Measurements from ENCODE around the gene RNF130. TPM values are rescaled to one million over a fixed set of nuclear protein-coding genes. Genes with fewer than 3 reads are reported as not detected.

RNF130 gene
- total and polyA plus RNA-seq, 4 donors: 24.9 to 93.1 (median 51.4) TPM

DNA sequence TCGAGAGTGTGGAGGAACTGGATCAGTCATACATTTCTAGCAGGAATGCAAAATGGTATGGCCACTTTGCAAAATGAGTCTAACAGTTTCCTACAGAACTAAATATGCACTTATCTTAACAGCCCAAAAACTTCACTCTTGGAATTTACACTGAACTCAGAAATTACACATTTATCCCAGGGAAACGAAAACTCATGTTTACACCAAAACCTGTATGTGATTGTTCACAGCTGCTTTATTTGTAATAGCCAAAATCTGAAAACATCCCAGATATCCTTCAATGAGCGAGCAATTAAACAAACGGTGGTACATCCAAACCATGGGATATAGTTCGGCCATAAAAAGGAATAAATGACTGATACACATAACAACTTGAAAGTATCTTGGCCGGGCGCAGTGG, 62.0 kb downstream of the RNF130 start:
- WGBS: 96% methylated on average over 7 of the region's 7 CpGs
- TF ChIP-seq RXRA (IDR thresholded peaks at IDR 0.05): no peak
- TF ChIP-seq HNF4A (conservative IDR thresholded peaks at IDR 0.05): no peak
- TF ChIP-seq, protein P1, sequence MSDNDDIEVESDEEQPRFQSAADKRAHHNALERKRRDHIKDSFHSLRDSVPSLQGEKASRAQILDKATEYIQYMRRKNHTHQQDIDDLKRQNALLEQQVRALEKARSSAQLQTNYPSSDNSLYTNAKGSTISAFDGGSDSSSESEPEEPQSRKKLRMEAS (IDR thresholded peaks at IDR 0.05): no peak
- TF ChIP-seq RAD21 (IDR thresholded peaks at IDR 0.05): no peak
- no peak for TF ChIP-seq YY1 (IDR thresholded peaks at IDR 0.05)
- no peak for TF ChIP-seq EGR1 (IDR thresholded peaks at IDR 0.05; ENCODE audit: low read depth in 2 of 2)
- no peak for TF ChIP-seq REST (IDR thresholded peaks at IDR 0.05)
- TF ChIP-seq JUND (IDR thresholded peaks at IDR 0.05): no peak
- TF ChIP-seq HNF4G (IDR thresholded peaks at IDR 0.05): no peak
- TF ChIP-seq GABPA (IDR thresholded peaks at IDR 0.05 in 1 of 2, conservative IDR thresholded peaks at IDR 0.05 in 1 of 2): no peak
- no peak for TF ChIP-seq TAF1 (conservative IDR thresholded peaks at IDR 0.05)
- TF ChIP-seq CTCF (IDR thresholded peaks at IDR 0.05; ENCODE audit: low read depth, low read length, missing input control): no peak
- TF ChIP-seq ZBTB33 (IDR thresholded peaks at IDR 0.05): no peak
- Histone ChIP-seq H3K9ac (ENCODE audit: low read depth in 1 of 2, low read length in 2 of 2) (no peak overlapping the region), H3K9me3 (ENCODE audit: control insufficient read depth in 4 of 4, low read length in 3 of 4) (no peaks in the 10 kb centered on the region), H3K36me3 (ENCODE audit: control insufficient read depth in 4 of 4, insufficient read depth in 3 of 4, low read depth in 1 of 4, low read length in 3 of 4) (peaks cover 0 to 17% (median 6%) of the 10 kb centered on the region in 4 donors), H3K27ac (ENCODE audit: low read depth in 1 of 2, low read length in 2 of 2) (no peak overlapping the region), H3K4me3 (ENCODE audit: low read depth in 1 of 3, low read length in 3 of 3) (no peak overlapping the region), H3K27me3 (ENCODE audit: control insufficient read depth in 4 of 4, insufficient read depth in 4 of 4, low read length in 3 of 4) (no peaks in the 10 kb centered on the region), H3K4me1 (ENCODE audit: control insufficient read depth in 4 of 4, insufficient read depth in 4 of 4, low read length in 3 of 4) (no peaks in the 10 kb centered on the region)
- DNase-seq (ENCODE audit: low spot score): no peak

DNA sequence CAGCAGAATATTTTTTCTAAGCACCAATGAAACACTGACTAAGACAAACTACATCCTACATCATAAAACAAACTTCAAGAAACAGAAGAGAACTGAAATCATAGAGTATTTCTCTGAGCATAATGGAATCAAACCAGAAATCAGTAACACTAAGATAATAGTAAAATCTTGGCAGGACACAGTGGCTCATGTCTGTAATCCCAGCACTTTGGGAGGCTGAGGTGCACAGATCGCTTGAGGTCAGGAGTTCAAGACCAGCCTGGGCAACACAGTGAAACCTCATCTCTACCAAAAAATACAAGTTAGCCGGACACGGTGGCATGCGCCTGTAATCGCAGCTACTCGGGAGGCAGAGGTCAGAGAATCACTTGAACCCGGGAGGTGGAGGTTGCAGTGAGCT, 63.1 kb downstream of the RNF130 start:
- 97% methylated on average over 7 of the region's 7 CpGs for WGBS
- Histone ChIP-seq H3K9me3 (ENCODE audit: control insufficient read depth in 4 of 4, low read length in 3 of 4) (no peaks in the 10 kb centered on the region), H3K27me3 (ENCODE audit: control insufficient read depth in 4 of 4, insufficient read depth in 4 of 4, low read length in 3 of 4) (no peaks in the 10 kb centered on the region), H3K4me3 (ENCODE audit: low read depth in 1 of 3, low read length in 3 of 3) (no peak overlapping the region), H3K9ac (ENCODE audit: low read depth in 1 of 2, low read length in 2 of 2) (no peak overlapping the region), H3K4me1 (ENCODE audit: control insufficient read depth in 4 of 4, insufficient read depth in 4 of 4, low read length in 3 of 4) (no peaks in the 10 kb centered on the region), H3K27ac (ENCODE audit: low read depth in 1 of 2, low read length in 2 of 2) (no peak overlapping the region), H3K36me3 (ENCODE audit: control insufficient read depth in 4 of 4, insufficient read depth in 3 of 4, low read depth in 1 of 4, low read length in 3 of 4) (peaks cover 0 to 17% (median 5%) of the 10 kb centered on the region in 4 donors)
- TF ChIP-seq FOXA1 (IDR thresholded peaks at IDR 0.05) (no peak), REST (IDR thresholded peaks at IDR 0.05) (no peak), YY1 (IDR thresholded peaks at IDR 0.05) (no peak), RAD21 (IDR thresholded peaks at IDR 0.05) (no peak)
- no peak for DNase-seq (ENCODE audit: low spot score)
